ENCODE data around the gene MGST2. TPM values are rescaled to one million over a fixed set of nuclear protein-coding genes. Genes with fewer than 3 reads are reported as not detected.

MGST2 gene
- total and polyA plus RNA-seq, 2 experiments from 2014 or later = 4.6 to 19.1 TPM

- TF ChIP-seq, protein P1, sequence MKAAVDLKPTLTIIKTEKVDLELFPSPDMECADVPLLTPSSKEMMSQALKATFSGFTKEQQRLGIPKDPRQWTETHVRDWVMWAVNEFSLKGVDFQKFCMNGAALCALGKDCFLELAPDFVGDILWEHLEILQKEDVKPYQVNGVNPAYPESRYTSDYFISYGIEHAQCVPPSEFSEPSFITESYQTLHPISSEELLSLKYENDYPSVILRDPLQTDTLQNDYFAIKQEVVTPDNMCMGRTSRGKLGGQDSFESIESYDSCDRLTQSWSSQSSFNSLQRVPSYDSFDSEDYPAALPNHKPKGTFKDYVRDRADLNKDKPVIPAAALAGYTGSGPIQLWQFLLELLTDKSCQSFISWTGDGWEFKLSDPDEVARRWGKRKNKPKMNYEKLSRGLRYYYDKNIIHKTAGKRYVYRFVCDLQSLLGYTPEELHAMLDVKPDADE (IDR thresholded peaks at IDR 0.05) = no peak
- TF ChIP-seq JUNB (IDR thresholded peaks at IDR 0.05; ENCODE audit: unreplicated experiment) = no peak
- TF ChIP-seq, protein P2, sequence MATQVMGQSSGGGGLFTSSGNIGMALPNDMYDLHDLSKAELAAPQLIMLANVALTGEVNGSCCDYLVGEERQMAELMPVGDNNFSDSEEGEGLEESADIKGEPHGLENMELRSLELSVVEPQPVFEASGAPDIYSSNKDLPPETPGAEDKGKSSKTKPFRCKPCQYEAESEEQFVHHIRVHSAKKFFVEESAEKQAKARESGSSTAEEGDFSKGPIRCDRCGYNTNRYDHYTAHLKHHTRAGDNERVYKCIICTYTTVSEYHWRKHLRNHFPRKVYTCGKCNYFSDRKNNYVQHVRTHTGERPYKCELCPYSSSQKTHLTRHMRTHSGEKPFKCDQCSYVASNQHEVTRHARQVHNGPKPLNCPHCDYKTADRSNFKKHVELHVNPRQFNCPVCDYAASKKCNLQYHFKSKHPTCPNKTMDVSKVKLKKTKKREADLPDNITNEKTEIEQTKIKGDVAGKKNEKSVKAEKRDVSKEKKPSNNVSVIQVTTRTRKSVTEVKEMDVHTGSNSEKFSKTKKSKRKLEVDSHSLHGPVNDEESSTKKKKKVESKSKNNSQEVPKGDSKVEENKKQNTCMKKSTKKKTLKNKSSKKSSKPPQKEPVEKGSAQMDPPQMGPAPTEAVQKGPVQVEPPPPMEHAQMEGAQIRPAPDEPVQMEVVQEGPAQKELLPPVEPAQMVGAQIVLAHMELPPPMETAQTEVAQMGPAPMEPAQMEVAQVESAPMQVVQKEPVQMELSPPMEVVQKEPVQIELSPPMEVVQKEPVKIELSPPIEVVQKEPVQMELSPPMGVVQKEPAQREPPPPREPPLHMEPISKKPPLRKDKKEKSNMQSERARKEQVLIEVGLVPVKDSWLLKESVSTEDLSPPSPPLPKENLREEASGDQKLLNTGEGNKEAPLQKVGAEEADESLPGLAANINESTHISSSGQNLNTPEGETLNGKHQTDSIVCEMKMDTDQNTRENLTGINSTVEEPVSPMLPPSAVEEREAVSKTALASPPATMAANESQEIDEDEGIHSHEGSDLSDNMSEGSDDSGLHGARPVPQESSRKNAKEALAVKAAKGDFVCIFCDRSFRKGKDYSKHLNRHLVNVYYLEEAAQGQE (IDR thresholded peaks at IDR 0.05; ENCODE audit: unreplicated experiment) = no peak
- TF ChIP-seq NANOG (IDR thresholded peaks at IDR 0.05; ENCODE audit: borderline replicate concordance) = no peak
- TF ChIP-seq, protein P3, sequence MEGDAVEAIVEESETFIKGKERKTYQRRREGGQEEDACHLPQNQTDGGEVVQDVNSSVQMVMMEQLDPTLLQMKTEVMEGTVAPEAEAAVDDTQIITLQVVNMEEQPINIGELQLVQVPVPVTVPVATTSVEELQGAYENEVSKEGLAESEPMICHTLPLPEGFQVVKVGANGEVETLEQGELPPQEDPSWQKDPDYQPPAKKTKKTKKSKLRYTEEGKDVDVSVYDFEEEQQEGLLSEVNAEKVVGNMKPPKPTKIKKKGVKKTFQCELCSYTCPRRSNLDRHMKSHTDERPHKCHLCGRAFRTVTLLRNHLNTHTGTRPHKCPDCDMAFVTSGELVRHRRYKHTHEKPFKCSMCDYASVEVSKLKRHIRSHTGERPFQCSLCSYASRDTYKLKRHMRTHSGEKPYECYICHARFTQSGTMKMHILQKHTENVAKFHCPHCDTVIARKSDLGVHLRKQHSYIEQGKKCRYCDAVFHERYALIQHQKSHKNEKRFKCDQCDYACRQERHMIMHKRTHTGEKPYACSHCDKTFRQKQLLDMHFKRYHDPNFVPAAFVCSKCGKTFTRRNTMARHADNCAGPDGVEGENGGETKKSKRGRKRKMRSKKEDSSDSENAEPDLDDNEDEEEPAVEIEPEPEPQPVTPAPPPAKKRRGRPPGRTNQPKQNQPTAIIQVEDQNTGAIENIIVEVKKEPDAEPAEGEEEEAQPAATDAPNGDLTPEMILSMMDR (conservative IDR thresholded peaks at IDR 0.05; ENCODE audit: low read depth in 2 of 2) = no peak
Measured at GRCh38 chr4:139672732-139673131, 7.1 kb downstream of the MGST2 start (continued).

GRCh38 chr4:139674875-139675550 is 9.4 kb downstream of the MGST2 start:
- Mint-ChIP-seq H3K9me3 (no peaks in the 10 kb centered on the region; the same call in 2 of the 3 replicates), H3K27me3 (ENCODE audit: insufficient read depth, low read depth, poor library complexity) (peaks cover 2% of the 10 kb centered on the region), H3K4me3 (no peak overlapping the region), H3K27ac (no peak overlapping the region), H3K4me1 (peaks cover 9% of the 10 kb centered on the region; the same call in 2 of the 3 replicates), H3K36me3 (ENCODE audit: low read depth) (peaks cover 8% of the 10 kb centered on the region; the same call in 2 of the 3 replicates)
- Histone ChIP-seq H3K4me1 (ENCODE audit: insufficient read depth) (no peaks in the 10 kb centered on the region), H3K4me3 (no peak overlapping the region), H3K27ac (ENCODE audit: low read depth) (no peak overlapping the region), H2AFZ (no peak overlapping the region), H3K27me3 (ENCODE audit: insufficient read depth) (no peaks in the 10 kb centered on the region), H4K20me1 (replicated peaks; ENCODE audit: insufficient read depth) (no peaks in the 10 kb centered on the region), H3F3A (replicated peaks; ENCODE audit: low read depth) (no peaks in the 10 kb centered on the region), H3K36me3 (ENCODE audit: insufficient read depth) (no peaks in the 10 kb centered on the region), H3K79me2 (replicated peaks; ENCODE audit: insufficient read depth) (no peaks in the 10 kb centered on the region), H3K4me2 (no peak overlapping the region), H3K9me2 (ENCODE audit: insufficient read depth) (peaks cover 13% of the 10 kb centered on the region)
- ATAC-seq (no peak), DNase-seq (ENCODE audit: low spot score) (no peak)
- TF ChIP-seq ZNF462 (CRISPR knock-in tag; IDR thresholded peaks at IDR 0.05) (no peak), JUNB (IDR thresholded peaks at IDR 0.05; ENCODE audit: unreplicated experiment) (no peak), EZH2phosphoT487 (IDR thresholded peaks at IDR 0.05; ENCODE audit: unreplicated experiment) (no peak), STAT1 (IDR thresholded peaks at IDR 0.05; ENCODE audit: unreplicated experiment) (no peak), CREB1 (CRISPR knock-in tag; IDR thresholded peaks at IDR 0.05; ENCODE audit: low read depth) (no peak), NANOG (IDR thresholded peaks at IDR 0.05; ENCODE audit: borderline replicate concordance) (no peak), ZNF331 (CRISPR knock-in tag; IDR thresholded peaks at IDR 0.05; ENCODE audit: low read depth) (no peak)

Measured in GM23338 (cell line).